Ammon's horn (tissue), 1 donor: ENCODE results near the gene PRSS36.
"Not testable (repeated sequence)": the region's sequence is repeated elsewhere in the genome, so short reads cannot be mapped to it uniquely, and the experiment has no call there.

ENCODE experiments used
- DNase-seq: peaks from one replicate; pipeline ENCODE4 v3.0.0-alpha.2; 2016; ENCODE audit warnings: low spot score

The PRSS36 gene

DNA sequence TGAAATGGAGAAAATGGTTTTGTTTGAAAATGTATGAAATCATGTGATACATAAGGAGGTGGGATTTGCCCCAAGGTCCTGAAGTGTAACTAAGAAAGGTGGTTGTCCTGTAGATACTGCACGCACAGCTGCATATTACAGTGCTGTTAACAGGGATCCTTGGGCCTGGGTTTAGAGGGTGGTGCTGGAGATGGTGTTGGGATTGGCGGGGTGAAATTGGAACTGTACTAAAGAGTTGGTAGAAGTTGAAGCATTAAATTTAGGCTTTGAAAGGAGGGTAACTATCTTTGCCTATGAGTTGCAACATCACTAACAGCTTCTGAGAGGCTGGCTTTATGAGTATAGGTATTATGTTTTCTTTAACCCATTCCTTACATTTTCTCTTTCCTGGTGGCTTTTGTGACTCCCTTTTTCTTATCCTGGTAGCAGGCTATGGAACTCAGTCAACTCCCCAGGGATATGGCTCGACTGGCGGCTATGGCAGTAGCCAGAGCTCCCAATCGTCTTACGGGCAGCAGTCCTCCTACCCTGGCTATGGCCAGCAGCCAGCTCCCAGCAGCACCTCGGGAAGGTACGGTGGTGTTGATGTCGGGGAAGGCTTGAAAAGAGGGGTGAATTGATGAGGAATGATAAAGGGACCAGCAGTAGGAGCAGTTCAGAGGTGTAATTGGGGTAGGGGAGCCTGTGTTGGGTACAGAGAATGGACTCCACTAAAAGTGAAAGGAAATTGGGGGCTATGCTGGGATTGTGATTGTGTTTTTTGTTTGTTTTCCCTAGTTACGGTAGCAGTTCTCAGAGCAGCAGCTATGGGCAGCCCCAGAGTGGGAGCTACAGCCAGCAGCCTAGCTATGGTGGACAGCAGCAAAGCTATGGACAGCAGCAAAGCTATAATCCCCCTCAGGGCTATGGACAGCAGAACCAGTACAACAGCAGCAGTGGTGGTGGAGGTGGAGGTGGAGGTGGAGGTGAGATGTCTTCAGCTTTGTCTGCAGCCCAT, 33.9 kb upstream of the PRSS36 start:
- DNase-seq, result no peak

DNA sequence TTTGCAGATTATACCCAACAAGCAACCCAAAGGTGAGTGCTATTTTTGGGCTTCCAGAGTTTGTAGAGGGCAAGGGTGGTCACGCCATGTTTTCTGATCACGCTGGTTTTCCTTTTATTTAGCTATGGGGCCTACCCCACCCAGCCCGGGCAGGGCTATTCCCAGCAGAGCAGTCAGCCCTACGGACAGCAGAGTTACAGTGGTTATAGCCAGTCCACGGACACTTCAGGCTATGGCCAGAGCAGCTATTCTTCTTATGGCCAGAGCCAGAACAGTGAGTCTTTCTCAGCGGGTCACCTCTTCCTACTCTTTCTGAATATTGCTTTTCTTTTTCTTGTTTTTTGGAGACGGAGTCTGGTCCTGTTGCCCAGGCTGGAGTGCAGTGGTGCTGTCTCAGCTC, 32.5 kb upstream of the PRSS36 start:
- DNase-seq, result no peak

DNA sequence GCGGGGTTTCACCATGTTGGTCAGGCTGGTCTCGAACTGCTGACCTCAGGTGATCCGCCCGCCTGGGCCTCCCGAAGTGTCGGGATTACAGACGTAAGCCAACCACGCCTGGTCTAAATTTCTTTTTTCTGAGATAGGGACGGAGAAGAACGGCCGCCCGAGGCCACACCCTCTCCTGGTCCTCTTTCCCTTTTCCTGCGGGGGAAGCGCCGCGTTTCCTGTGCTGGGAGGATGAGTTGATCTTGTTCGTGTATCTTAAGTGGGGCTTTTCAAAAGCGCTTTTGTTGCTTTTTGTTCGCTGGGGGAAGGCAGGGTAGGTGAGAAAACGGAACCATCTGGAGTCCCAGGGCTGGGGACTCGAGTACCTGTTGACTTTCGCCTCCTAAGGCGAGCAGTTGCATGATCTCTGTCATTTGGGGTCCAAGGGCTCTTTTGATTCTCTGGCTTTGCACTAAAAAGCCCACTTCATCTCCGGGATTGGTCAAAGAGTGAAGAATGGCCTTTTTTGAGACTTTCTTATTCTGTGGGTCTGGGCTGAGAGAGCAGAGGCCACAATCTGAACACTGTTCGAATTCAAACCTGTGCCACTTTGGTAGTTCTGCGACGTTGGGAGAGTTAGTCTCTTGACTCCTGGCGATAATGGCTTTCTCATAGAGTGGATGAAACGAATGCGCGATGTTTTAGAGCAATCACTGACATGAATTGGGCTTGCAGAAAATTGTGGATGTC, 31.4 kb upstream of the PRSS36 start:
- no peak for DNase-seq

DNA sequence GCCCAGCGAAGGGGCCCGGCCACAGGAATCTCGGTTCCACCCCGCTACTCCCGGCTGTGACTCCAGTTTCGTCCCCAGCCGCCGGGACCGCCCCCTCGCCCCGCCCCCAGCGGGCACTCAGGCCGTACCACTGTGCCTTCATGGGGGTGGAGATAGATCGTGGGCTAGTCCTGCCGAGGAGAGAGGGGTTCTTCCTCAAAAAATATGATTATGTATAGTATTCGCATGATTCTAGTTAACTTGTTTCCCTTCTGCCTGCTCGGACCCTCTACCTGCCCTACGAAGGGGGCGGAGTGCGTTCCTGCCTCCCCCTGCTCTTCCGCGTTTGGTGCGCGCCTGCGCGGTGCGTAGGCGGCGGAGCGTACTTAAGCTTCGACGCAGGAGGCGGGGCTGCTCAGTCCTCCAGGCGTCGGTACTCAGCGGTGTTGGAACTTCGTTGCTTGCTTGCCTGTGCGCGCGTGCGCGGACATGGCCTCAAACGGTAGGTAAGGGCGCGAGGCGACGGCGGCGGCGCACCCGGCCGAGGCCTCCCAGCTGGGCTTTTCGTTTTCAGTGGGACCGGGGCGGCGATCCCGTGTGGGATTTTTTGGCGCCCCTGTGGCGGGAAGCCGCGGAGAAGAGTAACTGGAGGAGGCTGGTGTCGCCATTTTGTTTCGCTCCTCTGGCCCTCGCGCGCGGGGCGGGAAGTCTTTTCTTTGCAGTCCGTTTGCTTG, 30.0 kb upstream of the PRSS36 start, which contains the start of gene FUS:
Gene FUS, plus strand, starts transcription at position 393 of the 713 bp plus-strand sequence. Its CDS starts 76 bp downstream, at position 469.
- peak; percentile 97 for DNase-seq

DNA sequence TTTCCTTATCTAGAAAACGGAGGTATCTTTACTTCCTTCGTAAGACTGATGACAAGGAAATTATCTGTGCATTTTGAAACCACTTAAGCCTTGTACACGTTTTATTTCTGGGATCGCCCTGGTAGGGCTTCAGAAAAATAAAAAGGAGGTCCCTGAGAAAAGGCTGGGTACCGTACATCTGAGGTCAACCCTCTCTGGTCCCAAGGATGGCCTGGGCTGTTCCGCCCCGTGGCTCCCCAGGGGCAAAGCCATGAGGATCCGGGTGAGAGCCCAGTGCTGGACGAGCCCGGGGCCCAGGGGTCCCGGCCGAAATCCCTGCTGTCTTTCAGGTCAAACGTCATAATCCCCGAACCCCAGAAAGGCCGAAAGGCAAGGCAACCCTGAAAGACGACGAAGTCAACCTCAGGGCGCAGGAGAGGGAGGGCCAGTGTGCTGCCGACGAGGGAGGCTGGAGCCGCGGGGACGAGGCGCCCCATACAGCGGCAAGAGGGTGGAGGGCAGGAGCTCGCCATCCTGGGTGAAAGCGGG, 29.4 kb upstream of the PRSS36 start:
- DNase-seq, result no peak

DNA sequence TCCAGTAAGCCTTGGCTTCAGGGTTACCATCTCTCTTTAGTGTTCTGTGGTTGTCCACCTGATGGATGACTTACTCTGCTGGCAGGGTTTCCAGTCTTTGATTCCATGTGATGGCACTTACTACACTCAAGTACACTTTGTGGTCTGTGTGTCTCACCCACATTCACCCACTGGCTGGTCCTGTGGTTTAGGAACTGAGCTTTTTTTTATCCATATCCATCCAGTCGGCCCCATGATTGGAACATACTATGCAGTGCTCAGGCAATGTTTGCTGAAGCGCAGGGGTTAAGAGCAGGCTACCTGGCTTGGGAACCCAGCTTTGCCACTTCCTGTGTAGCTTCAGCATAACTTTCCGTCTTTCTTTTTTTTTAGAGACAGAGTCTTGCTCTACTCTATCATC, 27.3 kb upstream of the PRSS36 start:
- no peak for DNase-seq

DNA sequence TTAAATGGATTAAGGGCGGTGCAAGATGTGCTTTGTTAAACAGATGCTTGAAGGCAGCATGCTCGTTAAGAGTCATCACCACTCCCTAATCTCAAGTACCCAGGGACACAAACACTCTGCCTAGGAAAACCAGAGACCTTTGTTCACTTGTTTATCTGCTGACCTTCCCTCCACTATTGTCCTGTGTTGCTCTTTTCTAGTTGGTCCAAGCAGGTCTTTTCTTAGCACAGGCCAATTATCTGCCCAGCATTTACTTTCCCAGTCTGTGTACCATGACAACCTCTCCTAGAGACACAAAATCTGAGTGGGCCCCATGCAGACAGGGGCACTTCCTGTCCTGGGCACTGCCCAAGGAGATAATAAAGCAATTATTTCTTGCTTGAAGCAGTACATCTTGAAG, 20.2 kb upstream of the PRSS36 start:
- DNase-seq, result not testable (repeated sequence)

DNA sequence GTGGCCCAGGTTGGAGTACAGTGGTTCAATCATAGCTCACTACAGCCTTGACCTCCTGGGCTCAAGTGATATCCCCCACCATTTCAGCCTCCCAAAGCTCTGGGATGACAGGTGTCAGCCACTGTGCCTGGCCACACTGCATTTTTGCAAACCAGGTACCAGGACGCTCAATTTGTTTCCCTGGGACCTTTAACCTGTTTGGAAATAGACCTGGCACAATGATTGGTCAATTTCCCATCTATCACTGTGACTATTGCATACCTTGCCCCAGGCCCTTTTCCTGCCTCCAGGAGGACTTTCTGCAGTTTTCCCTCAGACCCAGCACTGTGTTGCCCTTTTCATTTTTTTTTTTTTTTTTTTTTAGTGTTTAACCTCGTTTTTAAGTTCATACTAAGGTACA, 19.0 kb upstream of the PRSS36 start:
- DNase-seq, result no peak

DNA sequence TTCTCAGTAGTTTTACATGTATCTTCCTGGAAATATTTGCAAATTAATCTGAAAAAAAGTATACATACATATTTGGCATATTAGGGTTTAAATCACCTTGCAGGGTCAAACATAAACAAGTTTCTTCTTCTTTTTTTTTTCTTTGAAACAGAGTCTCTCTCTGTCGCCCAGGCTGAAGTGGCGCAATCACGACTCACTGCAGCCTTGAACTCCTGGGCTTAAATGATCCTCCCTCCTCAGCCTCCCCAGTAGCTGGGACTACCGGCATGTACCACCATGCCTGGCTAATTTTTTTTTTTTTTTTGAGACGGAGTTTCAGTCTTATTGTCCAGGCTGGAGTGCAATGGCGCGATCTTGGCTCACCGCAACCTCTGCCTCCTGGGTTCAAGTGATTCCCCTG, 17.4 kb upstream of the PRSS36 start:
- DNase-seq, result no peak

DNA sequence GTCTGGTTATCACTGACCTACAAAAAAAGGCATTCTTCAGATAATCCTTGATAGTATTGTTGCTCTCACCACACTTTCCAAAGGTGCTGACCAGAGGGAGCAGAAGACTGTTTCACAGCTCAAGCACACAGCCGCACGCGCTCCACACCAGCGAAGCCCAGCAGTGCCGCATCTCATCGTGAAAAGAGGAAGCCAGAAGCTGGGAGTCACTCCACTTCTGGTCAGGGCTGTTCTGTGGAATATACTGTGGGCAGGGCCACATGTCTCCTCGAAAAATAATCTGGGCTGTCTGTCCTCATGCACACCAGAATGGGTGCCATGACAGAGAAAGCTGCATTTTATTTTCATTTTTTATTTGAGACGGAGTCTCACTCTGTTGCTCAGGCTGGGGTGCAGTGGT, 7.3 kb upstream of the PRSS36 start:
- DNase-seq, result peak; percentile 41

DNA sequence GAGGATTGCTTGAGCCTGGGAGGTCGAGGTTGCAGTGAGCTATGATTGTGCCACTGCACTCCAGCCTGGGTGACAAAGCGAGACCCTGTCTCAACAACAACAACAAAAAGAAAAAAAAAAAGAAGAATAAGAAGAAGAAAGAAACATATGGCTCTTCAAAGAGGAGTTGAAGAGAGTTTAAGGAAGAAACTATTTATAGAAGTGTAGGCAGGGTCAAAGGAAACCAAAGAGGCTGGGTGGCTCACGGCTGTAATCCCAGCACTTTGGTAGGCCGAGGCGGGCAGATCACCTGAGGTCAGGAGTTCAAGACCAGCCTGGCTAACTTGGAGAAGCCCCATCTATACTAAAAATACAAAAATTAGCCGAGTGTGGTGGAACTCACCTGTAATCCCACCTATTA, 1.1 kb upstream of the PRSS36 start:
- DNase-seq, result not testable (repeated sequence)

DNA sequence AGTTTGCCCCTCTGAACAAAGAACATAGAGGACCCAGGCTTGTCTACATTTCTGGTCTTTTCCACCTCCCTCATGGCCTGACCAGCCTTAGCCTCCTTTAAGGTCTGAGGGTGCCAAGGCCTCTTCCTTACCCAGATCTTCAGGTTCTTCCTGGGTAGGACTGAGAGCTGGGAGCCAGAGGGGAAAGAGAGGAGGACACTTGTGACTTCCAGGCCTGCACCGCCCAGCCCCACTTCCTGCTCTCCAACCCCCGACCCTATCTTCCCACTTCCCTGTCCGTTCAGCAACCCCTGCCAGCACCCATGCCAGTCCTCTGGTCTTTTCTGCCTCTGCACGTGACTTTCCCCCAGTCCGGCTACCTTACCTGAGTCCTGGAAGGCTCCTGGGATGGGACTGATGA, 534 bp downstream of the PRSS36 start:
- DNase-seq, result no peak

DNA sequence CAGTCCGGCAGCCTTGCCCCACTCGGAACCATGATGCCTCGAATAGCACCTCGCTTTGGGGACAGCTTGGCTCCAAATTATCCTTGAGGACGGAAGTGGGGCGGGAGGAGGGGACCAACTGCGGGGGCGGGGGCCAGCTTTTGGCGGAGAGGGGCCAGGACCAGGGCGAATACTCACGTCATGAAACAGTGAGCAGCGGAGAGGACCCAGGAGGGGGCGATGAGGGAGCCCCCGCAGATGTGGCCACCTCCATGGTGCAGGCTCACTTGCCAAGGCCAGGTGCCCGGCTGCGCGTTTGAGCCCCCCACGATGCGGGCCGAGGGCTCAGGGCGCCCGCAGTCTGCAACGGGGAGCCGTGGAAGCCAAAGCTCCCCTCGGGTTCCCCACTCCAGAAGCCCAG, 970 bp downstream of the PRSS36 start:
- DNase-seq, result no peak

DNA sequence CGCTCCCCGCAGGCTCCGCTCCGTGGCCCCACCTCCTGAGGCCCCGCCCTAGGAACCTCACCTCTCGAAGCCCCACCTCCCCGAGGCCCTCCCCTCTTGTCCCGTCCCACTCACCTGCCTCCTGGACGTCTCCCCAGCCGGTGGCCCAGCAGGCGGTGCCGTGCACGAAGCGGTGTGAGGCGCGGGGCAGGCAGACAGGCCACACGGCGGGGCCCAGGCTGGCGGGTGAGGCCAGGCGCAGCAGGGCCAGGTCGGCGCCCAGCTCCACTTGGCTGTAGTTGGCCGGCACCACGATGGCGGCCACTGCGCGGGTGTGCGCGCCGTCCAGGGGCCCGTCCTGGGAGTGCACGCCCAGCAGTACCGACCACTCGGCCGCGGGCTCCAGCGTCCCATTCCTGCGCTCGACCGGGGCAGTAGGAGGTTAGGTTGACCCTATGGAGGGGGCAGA, 1.6 kb downstream of the PRSS36 start:
- no peak for DNase-seq

DNA sequence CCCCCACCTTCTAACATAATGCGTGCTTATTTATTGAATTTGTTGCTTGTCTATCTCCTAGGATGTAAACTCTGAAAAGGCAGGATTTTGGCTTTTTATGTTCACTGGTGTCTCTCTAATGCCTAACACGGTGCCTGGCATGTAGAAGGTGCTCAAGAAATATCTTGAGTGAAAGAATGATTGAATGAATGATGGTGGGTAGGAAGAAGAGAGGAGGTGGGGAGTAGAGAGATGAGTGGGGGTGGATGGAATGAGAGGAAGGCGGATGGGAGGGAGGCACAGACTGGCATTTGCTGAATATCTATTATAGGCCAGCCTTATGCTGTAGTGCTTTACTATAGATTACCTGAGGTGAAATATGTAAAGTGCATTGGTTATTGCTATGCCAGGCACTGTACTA, 2.3 kb downstream of the PRSS36 start:
- DNase-seq, result no peak

DNA sequence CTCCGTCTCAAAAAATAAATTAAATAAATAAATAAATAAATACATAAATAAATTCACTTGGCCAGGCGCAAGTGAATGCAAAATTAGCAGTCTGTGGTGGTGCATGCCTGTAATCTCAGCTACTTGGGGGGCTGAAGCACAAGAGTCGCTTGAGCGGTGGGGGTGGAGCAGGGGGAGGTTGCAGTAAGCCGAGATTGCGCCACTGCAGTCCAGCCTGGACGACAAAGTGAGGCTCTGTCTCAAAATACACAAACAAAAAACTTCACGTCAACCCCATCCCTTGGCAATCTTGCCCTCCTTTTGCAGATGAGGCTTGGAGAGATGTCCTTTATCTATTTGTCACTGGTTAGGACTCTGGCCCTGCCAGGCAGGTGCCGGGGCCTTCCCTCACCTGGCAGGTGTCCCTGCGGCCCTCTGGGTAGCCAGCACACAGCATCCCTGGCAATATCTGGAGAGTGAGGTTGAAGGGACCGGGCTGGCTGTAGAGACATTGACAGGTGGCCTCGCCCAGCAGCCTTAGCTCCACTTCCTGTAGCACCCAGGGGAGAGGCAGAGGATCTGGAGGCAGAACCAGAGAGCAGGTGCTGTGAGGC, 4.4 kb downstream of the PRSS36 start:
- DNase-seq, result no peak

DNA sequence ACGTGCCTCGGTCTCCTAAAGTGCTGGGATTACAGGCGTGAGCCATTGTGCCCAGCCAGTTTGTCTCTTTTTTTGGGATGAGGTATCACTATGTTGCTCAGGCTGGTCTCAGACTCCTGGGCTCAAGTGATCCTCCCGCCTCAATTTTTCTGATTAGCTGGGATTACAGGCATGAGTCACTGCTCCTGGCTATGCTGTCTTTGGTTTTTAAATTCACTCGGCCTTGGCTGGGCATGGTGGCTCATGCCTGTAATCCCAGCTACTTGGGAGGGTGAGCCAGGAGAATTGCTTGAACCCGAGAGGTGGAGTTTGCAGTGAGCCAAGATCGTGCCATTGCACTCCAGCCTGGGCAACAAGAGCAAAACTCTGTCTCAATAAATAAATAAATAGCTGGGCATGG, 5.4 kb downstream of the PRSS36 start:
- DNase-seq, result not testable (repeated sequence)

DNA sequence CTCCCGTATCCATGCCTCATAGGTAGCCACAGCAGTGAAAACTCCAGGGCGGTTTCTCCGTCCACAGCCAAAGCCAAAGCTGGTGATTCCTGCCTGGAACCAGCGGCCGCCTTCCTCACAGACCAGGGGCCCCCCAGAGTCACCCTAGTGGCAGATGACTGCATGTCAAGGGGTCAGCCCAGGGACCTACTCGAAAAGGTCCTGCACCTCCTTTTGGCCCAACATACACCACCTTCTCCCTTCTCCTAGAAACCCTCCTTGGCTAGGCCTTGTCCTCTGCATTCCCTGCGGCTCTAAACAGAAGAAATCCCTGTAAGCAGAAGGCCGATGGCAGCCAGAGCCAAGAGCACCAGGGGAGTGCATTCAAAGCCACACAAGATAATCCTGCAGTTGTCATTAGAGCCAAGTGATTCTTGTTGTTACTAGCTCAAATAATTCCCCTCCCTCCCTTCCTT, 6.1 kb downstream of the PRSS36 start:
- no peak for DNase-seq

DNA sequence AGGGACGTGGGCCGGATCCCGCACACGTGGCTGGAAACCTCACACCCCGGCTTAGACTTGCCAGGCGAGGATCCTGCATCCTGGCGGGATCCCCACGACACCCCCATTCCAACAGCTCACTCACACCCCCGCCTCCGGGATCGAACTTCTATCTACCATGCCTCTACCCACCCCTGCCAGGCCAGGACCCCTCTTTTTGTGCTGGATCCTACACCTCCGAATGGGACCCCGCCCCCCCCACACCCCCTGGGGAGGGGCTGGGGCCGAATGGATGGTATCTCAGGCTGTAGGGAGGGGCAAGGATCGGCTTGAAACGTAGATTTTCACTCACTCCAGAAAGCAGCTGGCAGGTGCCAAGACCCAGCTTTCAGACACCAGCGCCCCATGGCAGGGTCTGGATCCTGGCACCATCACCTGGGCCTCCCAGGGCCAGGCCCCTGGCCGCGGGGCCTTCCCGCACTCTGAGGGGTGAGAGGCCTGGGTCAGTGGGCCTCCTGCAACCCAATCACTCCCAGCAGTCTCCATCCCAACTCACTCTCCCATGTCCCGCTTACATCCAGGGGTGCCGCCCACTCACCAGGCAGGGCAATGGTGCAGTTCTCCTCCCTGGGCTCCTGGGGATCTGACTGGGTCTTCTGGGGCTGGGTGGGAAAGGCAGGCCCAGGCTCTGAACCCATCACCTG, 6.7 kb downstream of the PRSS36 start:
- no peak for DNase-seq

DNA sequence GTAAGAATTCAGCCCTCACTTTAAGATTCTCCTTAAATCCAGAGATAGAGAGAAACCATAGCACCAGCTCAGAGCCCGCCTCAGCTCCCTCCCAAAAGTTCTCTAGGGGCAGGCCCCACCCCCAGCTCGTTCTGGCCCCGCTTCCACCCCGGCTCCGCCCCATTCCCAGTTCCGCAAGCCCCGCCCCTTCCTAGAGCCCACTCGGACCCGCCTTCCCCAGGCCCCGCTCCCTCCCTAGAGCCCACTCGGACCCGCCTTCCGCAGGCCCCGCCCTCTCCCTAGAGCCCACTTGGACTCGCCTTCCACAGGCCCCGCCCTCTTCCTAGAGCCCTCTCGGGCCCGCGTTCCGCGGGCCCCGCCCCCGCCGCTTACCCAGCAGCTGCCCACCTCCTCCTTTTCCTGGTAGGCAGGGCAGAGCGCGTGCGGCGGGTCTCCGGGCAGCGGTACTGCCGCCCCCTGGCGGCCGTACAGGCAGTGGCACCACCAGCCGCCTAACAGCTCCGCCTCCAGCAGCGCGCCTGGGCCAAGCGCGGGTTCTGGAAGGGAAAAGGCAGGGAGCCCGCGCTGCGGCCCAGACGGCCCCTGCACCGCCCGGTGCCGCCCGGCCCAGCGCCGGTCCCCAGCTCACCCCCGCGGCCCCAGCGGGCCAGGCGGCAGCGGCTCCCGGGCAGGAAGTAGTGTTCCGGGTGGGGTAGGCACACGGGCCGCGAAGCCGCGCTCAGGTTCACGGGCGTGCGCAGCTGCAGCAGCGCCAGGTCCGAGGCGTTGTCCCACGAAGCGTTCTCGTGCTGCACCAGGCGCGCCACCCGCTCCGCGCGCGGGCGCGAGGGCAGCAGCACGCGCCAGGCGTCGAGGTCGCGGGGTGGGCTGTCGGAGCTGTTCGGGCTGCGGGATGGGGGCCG, 7.5 kb downstream of the PRSS36 start:
- DNase-seq, result peak; percentile 98
